ENCODE results near the gene INTS14.
"Not testable (repeated sequence)": the region's sequence is repeated elsewhere in the genome, so short reads cannot be mapped to it uniquely, and the experiment has no call there.

INTS14 gene

DNA sequence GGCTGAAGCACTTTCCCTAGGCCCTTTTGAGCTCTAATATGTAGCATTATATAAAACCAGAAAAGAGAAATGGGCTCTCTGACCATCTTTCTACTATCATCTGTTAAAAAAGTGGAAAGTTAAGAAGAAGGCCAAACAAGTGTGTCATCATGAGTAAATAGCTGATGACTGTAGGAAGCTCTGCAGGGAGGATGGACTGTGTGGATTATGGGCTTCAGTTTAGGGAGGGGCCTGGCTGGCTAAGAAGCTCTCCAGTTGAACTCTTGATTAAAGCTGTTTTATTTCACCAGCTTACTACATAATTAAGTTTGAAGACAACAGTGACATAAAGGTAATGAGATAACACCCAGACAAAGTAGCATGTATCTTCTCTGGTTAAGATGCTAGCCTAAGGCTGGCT lies 30.6 kb downstream of the INTS14 start:
- TF ChIP-seq POLR2A (IDR thresholded peaks at IDR 0.05; ENCODE audit: low read length) (no peak), GATA1 (IDR thresholded peaks at IDR 0.05; ENCODE audit: low read depth, low read length) (no peak)
- DNase-seq, result no peak

DNA sequence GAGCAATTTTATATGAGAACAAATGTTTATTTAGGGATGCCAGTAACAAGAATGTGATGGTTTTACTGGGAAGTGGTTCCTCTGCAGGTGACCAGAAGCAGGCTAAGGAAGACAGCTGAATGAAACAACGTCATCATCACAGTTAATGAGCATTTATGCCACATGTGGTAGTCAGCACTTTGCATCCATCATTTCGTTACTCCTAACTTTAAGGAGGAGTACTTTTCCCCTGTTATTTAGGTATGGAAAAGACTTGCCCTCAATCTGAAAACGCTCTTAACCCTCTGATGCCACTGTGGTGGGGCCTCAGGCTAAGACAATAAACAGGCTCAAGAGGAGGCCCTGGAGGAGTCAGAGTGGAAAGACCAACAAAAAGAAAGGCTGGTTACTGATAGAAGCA lies 31.2 kb downstream of the INTS14 start:
- TF ChIP-seq POLR2A (IDR thresholded peaks at IDR 0.05; ENCODE audit: low read length) (no peak), GATA1 (IDR thresholded peaks at IDR 0.05; ENCODE audit: low read depth, low read length) (no peak)
- DNase-seq, result no peak

DNA sequence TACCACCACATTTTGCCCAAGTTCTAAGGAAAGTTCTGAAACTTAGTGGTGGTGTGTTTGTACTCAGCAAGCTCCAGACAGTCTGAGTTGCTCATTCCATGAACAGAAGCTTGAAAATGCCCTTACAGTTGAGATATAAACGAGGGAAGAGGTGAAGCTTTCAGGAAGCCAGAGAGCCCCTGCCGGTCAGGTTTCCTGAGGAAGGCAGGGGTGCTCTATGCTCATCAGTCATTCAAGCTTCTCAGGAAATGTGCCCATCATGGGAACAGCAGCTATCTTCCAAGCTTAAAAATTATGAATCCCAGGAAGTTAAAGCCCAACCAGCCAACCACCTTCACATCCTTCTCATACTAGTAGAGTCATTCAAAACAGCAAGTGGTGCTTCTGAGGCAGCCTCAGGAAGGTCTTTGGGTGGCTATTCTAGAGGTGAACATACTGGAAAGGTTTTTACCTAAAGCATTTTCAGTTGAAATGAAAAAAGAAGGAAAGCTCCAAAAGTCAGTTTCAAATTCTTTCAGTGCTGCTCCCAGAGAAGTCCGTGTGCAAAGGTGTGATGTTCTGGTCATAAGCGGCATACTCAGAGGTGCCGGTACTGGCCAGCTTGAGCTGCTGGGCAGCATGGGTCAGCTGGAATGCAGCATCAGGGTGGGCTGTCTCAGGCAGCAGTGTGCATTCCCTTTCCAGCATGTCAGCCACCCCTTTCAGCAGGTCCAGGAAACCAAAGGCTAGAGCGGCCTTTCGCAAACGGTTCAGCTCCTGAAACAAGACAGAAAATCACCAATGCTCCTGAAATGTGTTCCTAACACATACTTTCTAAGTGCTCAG lies 31.8 kb downstream of the INTS14 start:
- DNase-seq, result no peak
- TF ChIP-seq POLR2A (IDR thresholded peaks at IDR 0.05; ENCODE audit: low read length), result no peak
- TF ChIP-seq GATA1 (IDR thresholded peaks at IDR 0.05; ENCODE audit: low read depth, low read length), result no peak

DNA sequence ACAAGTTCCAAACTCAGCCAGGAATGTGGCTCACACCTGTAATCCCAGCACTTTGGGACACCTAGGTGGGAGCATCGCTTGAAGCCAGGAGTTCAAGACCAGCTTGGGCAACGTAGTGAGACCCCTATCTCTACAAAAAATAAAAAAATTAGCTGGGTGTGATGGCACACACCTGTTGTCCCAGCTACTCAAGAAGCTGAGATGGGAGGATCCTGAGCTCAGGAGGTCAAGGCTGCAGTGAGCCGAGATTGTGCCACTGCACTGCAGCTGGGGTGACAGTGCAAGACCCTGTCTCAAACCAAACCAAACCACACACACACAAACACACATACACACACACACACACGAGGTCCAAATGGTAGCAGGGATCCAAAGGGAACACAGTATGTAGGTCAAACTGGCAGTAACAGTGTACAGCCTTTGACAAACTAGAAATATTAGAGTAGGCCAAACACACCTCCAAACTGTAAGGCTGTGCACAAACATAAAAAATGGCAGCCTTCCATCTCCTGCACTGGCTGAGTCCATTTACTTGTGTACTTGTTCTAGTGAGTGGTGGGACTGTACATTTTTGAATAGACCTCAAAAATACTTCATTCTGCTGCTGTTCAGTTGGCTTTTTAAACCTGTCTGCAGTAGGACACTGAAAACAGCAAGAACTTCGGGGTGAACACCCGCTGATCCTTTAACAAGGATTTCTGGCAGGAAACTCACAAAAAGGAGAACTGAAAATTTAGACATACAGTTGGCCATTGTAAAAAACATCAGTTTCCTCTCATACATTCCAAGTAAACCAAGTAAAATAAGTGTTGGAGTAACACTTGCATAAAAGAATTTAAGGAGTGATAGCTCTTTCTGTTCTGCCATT lies 33.6 kb downstream of the INTS14 start:
- DNase-seq, result no peak
- no peak for TF ChIP-seq POLR2A (IDR thresholded peaks at IDR 0.05; ENCODE audit: low read length)
- TF ChIP-seq GATA1 (IDR thresholded peaks at IDR 0.05; ENCODE audit: low read depth, low read length), result no peak

DNA sequence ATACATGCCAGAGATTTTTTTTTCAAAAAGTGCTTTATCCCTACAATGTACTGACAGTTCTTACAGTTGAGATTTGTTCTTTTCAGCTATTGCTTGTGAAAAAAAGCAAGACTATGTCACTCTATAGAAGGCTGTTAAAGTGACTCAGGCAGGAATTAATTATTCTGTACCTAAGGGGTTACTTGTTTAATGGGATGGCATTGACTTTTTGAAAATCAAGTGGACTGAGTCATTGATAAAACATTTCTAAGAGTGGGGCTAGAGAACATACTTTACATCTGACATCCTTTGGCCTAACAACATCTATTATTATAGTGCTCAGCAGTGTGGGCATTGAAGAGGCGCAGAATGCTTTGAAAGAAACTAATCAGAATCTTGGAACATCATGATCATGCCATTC lies 34.3 kb downstream of the INTS14 start:
- no peak for DNase-seq
- TF ChIP-seq POLR2A (IDR thresholded peaks at IDR 0.05; ENCODE audit: low read length) (no peak), GATA1 (IDR thresholded peaks at IDR 0.05; ENCODE audit: low read depth, low read length) (no peak)

DNA sequence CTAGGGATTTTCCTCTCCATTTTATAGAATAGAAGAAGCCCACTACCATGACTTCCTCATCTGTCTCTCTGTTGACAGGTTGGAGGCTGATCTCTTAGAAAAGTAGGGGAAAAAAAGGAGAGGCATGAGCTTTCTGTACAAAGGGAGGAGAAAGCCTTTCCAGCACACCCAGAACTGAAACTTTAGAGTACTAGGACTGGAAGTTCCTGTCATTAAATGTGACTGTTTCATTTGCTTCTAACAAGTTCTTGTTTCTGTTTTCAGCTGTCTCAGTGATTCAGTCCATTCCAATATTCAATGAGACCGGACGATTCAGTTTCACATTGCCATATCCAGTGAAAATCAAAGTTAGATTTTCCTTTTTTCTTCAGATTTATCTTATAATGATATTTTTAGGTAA lies 39.0 kb downstream of the INTS14 start:
- DNase-seq, result no peak
- no peak for TF ChIP-seq GATA1 (IDR thresholded peaks at IDR 0.05; ENCODE audit: low read depth, low read length)

DNA sequence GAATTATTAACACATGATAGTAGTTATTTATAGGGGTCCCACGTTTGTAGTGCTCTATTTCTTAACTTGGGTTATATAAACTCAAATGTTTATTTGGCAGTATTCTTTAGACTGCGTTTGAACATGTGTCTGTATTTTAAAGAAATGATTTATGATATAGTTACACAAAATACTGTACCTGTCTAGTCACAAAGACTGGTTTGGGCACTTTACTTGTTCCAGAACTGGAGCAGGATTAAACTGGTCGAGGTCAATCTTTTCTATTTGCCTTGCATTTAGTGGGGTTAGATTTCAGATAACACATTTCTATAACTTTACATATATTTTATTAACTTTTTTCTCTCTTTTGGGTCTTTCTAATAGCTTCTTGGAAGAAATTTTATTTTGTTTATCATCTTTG lies 41.2 kb downstream of the INTS14 start:
- DNase-seq, result no peak
- TF ChIP-seq GATA1 (IDR thresholded peaks at IDR 0.05; ENCODE audit: low read depth, low read length), result no peak
- TF ChIP-seq POLR2A (IDR thresholded peaks at IDR 0.05; ENCODE audit: low read length), result no peak

DNA sequence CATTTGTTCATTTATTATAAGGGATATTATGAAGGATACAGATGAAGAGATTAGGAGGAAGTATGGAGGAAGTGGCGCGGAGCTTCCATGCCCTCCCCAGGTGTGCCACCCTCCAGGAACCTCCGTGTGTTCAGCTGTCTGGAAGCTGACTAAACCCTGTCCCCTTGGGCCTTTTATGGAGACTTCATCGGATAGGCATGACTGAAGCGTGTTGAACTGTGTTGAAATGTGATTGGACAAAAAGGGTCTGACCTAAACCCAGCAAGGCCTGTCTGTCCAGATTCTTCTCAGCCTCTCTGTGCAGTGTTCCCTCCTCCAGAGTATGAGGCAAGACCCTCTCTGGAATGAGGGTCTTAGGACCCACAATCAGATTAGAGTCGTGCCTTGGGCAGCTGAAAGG lies 49.0 kb downstream of the INTS14 start:
- no peak for DNase-seq
- TF ChIP-seq GATA1 (IDR thresholded peaks at IDR 0.05; ENCODE audit: low read depth, low read length), result no peak
- TF ChIP-seq POLR2A (IDR thresholded peaks at IDR 0.05; ENCODE audit: low read length), result no peak

DNA sequence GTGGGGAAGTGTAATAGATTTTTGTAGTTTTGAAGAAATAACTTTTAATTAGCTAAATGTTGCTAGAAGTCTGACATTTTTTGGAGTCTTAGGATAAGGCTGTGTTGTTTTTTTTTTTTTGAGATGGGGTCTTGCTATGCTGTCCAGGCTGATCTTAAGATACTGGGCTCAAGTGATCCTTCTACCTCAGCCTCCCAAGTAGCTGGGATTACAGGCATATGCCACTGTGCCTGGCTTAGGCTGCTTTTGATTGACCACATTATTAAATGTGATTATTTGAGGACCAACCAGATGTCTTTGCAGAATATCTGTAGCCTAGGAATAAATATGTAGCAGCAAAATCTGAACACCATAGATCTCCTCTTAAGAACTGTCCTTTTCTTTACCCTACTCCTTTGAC lies 51.0 kb downstream of the INTS14 start:
- DNase-seq, result no peak
- TF ChIP-seq POLR2A (IDR thresholded peaks at IDR 0.05; ENCODE audit: low read length), result no peak
- TF ChIP-seq GATA1 (IDR thresholded peaks at IDR 0.05; ENCODE audit: low read depth, low read length), result no peak

DNA sequence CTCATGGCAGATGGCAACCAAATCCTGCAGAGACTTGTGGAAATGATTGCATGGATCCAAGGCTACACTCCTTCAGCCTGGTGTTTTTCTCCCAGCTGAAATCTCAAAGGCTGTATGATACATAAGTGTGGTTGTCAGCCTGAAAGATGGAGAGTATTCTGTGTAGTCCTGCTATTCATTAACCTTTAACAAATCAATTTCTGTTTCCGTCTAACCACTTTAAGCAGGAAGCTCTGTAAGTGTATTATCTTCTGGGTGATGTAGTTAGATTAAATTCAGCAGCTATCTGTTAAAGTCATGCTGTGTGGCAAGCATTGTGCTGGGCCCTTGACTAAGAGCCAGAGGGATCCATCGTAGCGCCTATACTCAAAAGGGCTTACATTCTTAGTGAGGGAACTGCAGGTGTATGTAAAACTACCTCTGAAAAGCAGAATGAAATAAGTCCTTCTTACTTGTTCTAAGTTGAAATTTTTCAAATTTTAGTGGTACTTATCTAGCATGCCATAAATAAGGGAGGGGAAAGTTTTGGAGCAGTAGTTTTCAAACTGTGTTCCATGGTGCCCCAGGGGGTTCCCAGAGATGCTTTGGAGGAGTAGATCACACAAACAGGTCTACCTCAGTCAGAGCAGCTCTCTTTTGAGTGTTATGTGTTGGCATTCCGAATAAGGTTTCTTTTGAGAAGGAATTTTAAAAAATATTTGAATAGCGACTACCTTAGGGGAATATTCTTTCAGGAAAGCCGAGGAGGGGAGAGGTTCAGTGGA lies 51.8 kb downstream of the INTS14 start:
- no peak for TF ChIP-seq GATA1 (IDR thresholded peaks at IDR 0.05; ENCODE audit: low read depth, low read length)
- no peak for TF ChIP-seq POLR2A (IDR thresholded peaks at IDR 0.05; ENCODE audit: low read length)
- DNase-seq, result no peak

DNA sequence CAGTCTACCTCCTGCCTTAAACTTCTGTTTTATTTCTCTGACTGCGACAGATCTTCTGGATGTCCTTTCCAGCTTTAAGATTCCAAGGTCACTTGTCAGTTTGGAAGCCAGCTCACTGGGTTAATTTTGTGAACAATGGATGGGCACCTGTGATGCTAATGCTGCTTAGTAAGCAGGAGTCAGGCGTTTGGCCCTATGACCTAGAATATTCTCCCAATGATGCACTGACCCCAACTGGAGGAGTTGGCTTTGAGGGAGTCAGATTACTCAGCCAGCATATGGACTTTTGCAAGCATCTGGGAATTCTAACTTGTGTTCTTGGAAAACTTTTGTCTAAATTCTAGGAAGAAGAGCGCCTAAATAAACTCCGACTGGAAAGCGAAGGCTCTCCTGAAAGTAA lies 52.6 kb downstream of the INTS14 start:
- TF ChIP-seq GATA1 (IDR thresholded peaks at IDR 0.05; ENCODE audit: low read depth, low read length) (no peak), POLR2A (IDR thresholded peaks at IDR 0.05; ENCODE audit: low read length) (no peak)
- DNase-seq, result no peak

DNA sequence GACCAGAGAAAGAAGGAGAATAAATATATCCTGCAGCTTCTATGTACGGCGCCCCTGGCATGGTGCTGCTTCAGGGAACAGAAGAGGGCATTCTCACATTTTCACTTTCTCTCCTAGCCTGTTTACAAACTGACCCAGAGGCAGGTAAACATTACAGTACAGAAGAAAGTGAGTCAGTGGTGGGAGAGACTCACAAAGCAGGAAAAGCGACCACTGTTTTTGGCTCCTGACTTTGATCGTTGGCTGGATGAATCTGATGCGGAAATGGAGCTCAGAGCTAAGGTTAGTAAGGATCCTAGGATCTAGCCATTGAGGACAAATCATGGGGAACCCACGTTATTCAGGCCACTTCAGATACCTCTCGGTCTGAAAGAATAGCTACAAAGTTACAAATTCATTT lies 54.3 kb downstream of the INTS14 start:
- no peak for DNase-seq

DNA sequence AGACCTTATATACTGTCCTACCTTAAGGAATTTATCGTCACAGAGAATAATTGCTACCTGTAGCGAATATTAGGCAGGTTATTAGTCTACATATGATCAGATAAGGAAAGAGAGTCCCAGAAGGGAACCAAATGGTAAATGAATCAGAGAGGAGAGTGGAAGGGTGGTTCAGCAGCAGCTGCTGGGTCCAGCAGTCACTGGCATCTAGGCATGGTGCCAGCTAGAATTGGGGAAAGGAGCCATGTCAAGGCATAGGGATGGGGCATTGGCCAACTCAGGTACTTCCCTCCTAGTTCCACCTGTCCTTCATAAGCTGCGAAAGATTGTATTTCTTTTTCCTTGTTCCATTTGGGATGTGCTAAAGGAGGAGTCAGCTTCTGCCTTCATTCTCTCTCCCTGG lies 57.2 kb downstream of the INTS14 start:
- no peak for DNase-seq
- TF ChIP-seq POLR2A (IDR thresholded peaks at IDR 0.05; ENCODE audit: low read length) (no peak), GATA1 (IDR thresholded peaks at IDR 0.05; ENCODE audit: low read depth, low read length) (no peak)

More for the DNA sequence above, 54.3 kb downstream of the INTS14 start:
- no peak for TF ChIP-seq POLR2A (IDR thresholded peaks at IDR 0.05; ENCODE audit: low read length)
- TF ChIP-seq GATA1 (IDR thresholded peaks at IDR 0.05; ENCODE audit: low read depth, low read length), result no peak

DNA sequence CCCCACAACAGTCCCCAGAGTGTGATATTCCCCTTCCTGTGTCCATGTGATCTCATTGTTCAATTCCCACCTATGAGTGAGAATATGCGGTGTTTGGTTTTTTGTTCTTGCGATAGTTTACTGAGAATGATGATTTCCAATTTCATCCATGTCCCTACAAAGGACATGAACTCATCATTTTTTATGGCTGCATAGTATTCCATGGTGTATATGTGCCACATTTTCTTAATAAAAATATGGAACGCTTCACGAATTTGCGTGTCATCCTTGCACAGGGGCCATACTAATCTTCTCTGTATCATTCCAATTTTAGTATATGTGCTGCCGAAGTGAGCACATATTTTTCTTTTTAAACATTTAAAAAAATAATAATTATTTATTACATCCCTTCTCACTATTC lies 58.1 kb downstream of the INTS14 start:
- DNase-seq, result not testable (repeated sequence)
